HFF-Myc (cell line): ENCODE results near the gene TBC1D16.

ENCODE experiments used
- DNase-seq: peaks from one replicate; pipeline ENCODE4 v3.0.0-alpha.2; 2011; ENCODE audit warnings: low read depth; ENCODE audit errors: extremely low read depth
- H3K4me3 ChIP-seq: replicated peaks from 2 replicates; pipeline ENCODE4 v1.5.1; 2011; ENCODE audit warnings: low read depth, mild to moderate bottlenecking, control low read depth, low read length
- TF ChIP-seq, protein P1 (sequence below): IDR thresholded peaks from 2 replicates; pipeline ENCODE4 v1.5.1; 2012; ENCODE audit warnings: mild to moderate bottlenecking, low read depth, low read length, control low read depth; ENCODE audit errors: missing control alignments

TBC1D16 gene

DNA sequence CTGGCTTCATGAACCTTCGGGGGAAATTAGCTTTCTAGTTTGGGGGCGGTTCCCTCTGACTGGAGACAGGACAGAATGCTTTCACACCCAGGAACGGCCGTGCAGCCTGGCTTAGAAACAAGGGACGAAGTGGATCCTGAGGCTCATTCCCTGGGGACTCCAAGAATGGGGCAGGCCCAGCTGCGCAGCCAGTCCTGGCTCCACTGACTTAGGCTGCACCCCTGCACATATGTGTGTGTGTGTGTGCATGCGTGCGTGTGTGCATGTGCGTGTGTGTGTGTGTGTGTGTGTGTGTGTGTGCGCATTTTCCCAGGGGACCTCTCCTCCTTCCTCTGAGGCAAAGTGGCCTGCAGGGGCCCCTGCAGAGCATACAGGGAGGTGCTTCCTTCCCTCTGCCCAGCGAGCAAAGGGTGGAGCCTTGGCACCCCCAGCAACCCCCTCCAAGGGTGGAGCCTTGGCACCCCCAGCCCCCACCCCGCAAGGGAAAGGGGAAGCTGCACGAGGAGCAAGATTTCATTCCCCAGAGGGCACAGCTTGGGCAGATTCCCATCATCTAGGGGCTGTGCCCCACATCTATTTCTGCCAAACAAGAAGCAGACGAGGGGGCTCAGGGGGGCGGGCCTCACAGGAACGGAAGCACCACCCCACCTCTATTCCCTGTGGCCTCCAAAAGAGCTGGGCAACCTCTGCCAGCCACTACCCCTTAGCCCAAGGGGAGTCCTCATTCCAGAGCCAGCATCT, 98.9 kb downstream of the TBC1D16 start:
- no peak overlapping the region for H3K4me3 ChIP-seq

DNA sequence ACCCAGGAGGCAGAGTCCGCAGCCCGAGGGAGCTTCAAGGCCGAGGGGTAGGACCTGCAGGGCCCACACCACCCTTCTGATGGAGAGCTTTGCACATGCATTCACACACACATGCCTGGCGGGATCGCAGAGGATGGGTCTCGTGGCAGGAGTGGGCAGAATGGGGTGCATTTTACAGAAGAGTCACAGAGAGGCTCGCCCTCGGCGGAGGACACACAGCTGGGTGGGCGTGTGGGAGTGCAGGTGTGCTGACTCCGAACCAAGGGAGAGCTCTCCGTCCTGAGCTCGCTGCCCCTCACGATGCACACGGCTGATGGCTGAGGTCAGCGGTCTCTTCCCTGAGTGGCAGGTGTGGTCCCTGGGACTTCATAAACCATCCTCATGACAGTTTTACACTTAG, 99.6 kb downstream of the TBC1D16 start:
- TF ChIP-seq, protein P1, sequence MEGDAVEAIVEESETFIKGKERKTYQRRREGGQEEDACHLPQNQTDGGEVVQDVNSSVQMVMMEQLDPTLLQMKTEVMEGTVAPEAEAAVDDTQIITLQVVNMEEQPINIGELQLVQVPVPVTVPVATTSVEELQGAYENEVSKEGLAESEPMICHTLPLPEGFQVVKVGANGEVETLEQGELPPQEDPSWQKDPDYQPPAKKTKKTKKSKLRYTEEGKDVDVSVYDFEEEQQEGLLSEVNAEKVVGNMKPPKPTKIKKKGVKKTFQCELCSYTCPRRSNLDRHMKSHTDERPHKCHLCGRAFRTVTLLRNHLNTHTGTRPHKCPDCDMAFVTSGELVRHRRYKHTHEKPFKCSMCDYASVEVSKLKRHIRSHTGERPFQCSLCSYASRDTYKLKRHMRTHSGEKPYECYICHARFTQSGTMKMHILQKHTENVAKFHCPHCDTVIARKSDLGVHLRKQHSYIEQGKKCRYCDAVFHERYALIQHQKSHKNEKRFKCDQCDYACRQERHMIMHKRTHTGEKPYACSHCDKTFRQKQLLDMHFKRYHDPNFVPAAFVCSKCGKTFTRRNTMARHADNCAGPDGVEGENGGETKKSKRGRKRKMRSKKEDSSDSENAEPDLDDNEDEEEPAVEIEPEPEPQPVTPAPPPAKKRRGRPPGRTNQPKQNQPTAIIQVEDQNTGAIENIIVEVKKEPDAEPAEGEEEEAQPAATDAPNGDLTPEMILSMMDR: no peak
- no peak overlapping the region for H3K4me3 ChIP-seq
- no peak for DNase-seq

More for the DNA sequence above, 98.9 kb downstream of the TBC1D16 start:
- no peak for DNase-seq
- TF ChIP-seq, protein P1: no peak

DNA sequence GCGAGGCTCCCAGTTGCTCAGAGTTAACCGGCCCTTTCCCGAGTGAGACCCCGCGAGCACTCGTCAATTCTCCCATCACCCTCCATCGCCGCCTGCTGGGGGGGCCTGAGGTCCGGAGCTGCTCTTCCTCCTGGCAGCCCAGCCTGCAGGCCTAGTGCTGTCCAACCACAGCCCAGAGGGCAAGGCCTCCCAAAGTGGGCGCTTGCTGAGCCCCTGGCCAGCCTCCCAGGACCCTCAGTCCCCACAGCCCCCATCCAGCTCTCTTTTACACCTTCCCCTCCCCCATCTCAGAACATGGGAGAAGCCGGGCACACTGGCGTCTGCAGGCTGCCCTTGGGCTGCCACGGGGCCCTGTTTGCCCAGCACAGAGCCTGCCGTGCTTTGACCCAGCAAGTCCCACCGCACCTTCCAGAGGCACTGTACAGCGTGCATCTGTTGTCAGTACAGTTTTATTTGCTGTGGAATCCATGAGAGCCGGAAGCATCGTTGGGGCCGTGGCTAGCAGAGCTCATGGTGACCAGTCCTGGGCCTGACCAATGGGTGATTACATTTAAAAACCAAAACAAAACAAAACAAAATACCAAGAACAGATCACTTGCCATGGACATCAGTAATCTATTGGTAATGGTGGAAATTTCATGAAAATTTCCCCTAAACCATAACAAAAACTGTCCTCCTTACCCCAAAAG, 100.3 kb downstream of the TBC1D16 start:
- TF ChIP-seq, protein P1: no peak
- no peak for DNase-seq
- no peak overlapping the region for H3K4me3 ChIP-seq

DNA sequence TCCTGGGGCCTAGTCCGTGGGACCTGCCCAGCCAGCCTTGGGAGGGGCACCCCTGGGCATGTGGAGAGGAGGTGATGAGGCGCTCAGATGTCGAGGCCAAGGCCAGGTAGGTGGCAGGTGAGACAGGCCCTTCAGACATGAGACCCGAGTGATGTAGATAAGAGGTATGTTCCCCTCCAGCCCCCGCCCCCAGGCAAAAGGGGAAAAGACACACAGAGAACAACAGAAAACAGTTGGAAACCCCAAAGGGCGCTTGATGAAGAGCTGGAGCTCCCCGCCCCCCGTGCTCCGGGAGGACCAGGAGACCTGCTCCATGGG, 101.1 kb downstream of the TBC1D16 start:
- DNase-seq: no peak
- no peak overlapping the region for H3K4me3 ChIP-seq
- TF ChIP-seq, protein P1: no peak

DNA sequence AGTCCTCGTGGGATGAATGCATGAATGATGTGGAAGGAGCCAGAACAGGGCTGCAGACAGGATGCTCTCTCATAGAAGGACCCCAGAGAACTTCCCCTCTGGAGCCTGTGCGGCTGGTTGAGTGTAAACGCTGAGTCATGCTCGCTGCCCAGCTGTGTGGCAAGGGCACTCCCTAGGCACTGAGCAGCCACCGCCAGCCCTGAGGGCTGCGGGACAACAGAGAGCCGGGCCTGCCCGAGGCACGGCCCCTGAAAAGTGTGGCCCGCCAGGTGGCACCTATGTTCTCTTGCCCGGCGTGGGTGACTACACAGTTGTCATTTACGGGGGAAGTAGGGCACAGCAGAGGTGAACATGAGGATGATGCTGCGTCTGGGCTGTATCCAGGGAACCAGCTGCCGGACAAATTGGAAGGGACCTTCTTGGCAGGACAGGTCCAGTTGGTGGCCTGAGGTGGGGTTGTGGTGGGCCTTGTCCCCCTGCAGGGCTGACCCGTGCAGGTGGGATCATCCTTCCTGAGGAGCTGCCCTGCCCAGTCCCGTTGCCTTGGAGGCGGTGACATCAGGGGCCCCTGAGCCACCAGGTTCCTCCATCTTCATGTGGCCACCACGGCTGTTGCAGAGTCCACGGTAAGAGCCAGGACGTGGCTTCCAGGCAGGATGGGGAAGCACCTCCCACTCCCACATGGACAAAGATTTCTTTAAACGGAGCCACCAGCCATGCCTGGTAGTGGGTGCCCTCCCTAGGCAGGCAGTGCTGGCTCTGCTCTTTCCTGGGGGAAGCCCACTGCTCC, 101.6 kb downstream of the TBC1D16 start:
- H3K4me3 ChIP-seq: no peak overlapping the region
- TF ChIP-seq, protein P1: no peak
- no peak for DNase-seq

DNA sequence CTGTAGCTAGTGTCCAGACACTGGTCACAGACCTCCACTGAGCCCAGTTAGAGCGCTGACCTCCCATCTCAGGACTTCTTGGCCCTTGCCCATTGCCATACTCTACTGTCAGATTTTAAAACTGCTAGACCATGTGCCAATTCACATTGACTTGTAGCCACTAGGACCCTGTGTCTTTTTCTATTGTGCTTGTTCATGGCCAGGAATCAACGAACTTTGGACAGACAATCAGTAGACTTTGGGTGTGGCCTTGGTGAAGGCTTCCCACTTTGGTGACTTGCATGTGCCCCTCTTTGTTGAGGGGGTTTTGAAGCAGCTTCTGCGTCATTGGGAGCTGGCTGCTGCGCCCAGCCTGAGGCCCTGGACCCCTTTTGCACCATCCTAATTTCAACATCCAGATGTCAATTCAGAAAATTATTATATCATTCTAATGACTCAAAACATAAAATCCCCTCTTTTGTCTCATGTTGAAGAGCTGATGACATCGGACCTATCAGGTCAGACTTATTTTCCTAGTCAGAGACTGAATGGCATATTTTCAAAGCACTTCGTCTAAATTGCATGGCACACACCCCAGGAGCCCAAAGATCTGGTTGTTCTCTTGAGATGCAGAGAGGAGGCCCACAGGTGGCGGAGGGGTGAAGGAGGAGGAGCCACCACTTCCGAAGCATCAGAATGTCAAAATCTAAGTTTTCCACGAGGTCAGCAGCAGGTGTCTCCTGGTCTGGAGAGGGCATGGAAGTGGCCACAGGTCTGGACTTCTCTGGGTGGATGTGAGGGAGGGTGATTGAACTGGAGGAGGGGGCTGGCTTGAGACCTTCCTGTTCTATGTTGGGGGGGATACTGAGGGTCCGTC, 103.0 kb downstream of the TBC1D16 start:
- TF ChIP-seq, protein P1: no peak
- no peak for DNase-seq
- H3K4me3 ChIP-seq: no peak overlapping the region
